Measurements from ENCODE around the gene SNRPB. TPM values are rescaled to one million over a fixed set of nuclear protein-coding genes. Genes with fewer than 3 reads are reported as not detected.
"Not testable (repeated sequence)": the region's sequence is repeated elsewhere in the genome, so short reads cannot be mapped to it uniquely, and the experiment has no call there.

SNRPB gene
- total RNA-seq, 1 experiment from 2014 or later, result 664 TPM

DNA sequence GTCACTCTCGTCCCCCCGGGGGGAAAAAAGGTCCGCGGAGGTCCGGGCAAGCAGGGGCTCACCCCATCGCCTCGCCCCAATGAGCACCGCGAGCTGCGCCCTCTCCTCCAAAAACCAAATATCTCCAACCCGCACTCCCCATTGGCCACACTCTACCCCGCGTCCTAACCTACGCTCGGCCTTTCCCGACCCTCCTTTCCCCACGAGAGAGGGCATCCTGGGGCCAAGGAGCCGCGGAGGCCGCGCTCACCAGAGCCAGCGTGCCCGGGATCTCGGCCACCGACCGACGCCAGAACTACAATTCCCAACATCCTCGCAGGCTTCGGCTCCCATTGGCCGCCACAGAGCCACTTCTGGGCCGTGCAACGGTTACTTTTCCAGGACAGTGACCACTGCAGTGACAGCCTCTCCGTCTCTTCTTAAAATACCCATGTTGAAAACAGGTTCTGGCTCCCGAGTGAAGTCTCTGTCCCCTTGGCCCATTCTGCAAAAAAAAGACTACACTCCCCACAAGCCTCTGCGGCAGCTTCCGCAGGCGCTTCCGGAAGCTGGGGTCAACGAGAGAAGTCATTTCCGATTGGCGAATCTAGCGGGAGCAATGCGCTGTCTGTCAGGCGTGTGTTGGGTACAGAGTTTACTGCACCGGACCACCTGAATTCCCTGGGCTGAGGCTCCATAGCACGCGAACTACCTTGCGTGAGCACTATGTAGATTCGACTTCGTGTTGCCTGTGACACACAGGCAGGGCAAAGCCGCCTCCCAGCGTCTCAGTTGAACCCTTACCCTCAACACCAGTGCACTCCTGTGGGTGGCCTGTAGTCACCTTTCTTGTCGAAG lies 38.3 kb upstream of the SNRPB start, which contains the start of gene ZNF343:
Gene ZNF343 (minus strand): TSS at position 285 of the 837 bp plus-strand sequence. CDS start 15,020 bp downstream, outside the sequence.
- peaks cover 16% of the 10 kb centered on the region for H3K4me1 ChIP-seq (ENCODE audit: insufficient read depth, low read length)
- H3K27ac ChIP-seq (ENCODE audit: low read length), result no peak within 1 kb of the TSS
- no peaks in the 10 kb centered on the region for H3K9me2 ChIP-seq (replicated peaks; ENCODE audit: low read length)
- no peaks in the 10 kb centered on the region for H3K36me3 ChIP-seq (ENCODE audit: low read depth, low read length)
- H3K79me2 ChIP-seq (ENCODE audit: low read length), result peaks cover 18% of the 10 kb centered on the region
- peak within 1 kb of the TSS; percentile 80 for H3K9ac ChIP-seq (ENCODE audit: low read length)
- H4K20me1 ChIP-seq (ENCODE audit: low read length), result no peaks in the 10 kb centered on the region
- no peaks in the 10 kb centered on the region for H3F3A ChIP-seq (ENCODE audit: low read length, unreplicated experiment)
- DNase-seq (peak; percentile 88), ATAC-seq (peak; percentile 94)
- peak within 1 kb of the TSS; percentile 99 for H2AFZ ChIP-seq (ENCODE audit: low read length)
- H3K9me3 ChIP-seq (ENCODE audit: low read length), result no peaks in the 10 kb centered on the region
- intact Hi-C loops (cut with micrococcal nuclease), result loop anchor here (1.0 kb wide), 1 partner anchor 39 kb away; the partner anchor contains the start of gene SNRPB
- CTCF ChIA-PET, result interaction anchor here (1.0 to 1.1 kb wide), 2 partner anchors 13 to 16 kb away, joined by 3 read pairs; no protein-coding TSS in a partner anchor
- H3K4me3 ChIP-seq (ENCODE audit: low read length), result peak within 1 kb of the TSS; percentile 85
- POLR2A ChIA-PET (ENCODE audit: unreplicated experiment), result interaction anchor here (0.6 kb wide), 1 partner anchor 177 kb away, joined by 5 read pairs; no protein-coding TSS in a partner anchor
- peak within 1 kb of the TSS; percentile 95 for H3K4me2 ChIP-seq (ENCODE audit: low read length)
- BruUV-seq (replicated peaks), result TSS peak; percentile 49
- no peak for TF ChIP-seq EZH2phosphoT487 (IDR thresholded peaks at IDR 0.05; ENCODE audit: borderline replicate concordance, low read length)
- H3K27me3 ChIP-seq (ENCODE audit: low read length), result peaks cover 4% of the 10 kb centered on the region; the same call in 1 of the 2 replicates

GRCh38 chr20:2507875-2508630 lies 37.5 kb upstream of the SNRPB start:
- DNase-seq, result peak; percentile 60
- Histone ChIP-seq H3K79me2 (ENCODE audit: low read length) (peaks cover 18% of the 10 kb centered on the region), H3K4me3 (ENCODE audit: low read length) (peak overlapping the region; percentile 85), H3K4me2 (ENCODE audit: low read length) (peak overlapping the region; percentile 95), H3K4me1 (ENCODE audit: insufficient read depth, low read length) (peaks cover 16% of the 10 kb centered on the region), H3K27ac (ENCODE audit: low read length) (no peak overlapping the region), H2AFZ (ENCODE audit: low read length) (peak overlapping the region; percentile 99), H3K9me3 (ENCODE audit: low read length) (no peaks in the 10 kb centered on the region), H3K9ac (ENCODE audit: low read length) (peak overlapping the region; percentile 80), H3K9me2 (replicated peaks; ENCODE audit: low read length) (no peaks in the 10 kb centered on the region), H3F3A (ENCODE audit: low read length, unreplicated experiment) (no peaks in the 10 kb centered on the region), H3K36me3 (ENCODE audit: low read depth, low read length) (no peaks in the 10 kb centered on the region), H4K20me1 (ENCODE audit: low read length) (no peaks in the 10 kb centered on the region), H3K27me3 (ENCODE audit: low read length) (peaks cover 4% of the 10 kb centered on the region; the same call in 1 of the 2 replicates)
- no peak for TF ChIP-seq EZH2phosphoT487 (IDR thresholded peaks at IDR 0.05; ENCODE audit: borderline replicate concordance, low read length)
- no peak for TF ChIP-seq CTCF (conservative IDR thresholded peaks at IDR 0.05; ENCODE audit: low read depth, low read length)
- TF ChIP-seq EZH2 (IDR thresholded peaks at IDR 0.05; ENCODE audit: low read length, unreplicated experiment), result no peak
- POLR2A ChIA-PET (ENCODE audit: unreplicated experiment), result interaction anchor here (0.6 kb wide), 1 partner anchor 1181 kb away, joined by 7 read pairs; no protein-coding TSS in a partner anchor
- ATAC-seq, result peak; percentile 27
- BruUV-seq (replicated peaks), result no TSS peak
- intact Hi-C loops (cut with micrococcal nuclease), result no loop called here
- CTCF ChIA-PET, result no interaction called here

DNA sequence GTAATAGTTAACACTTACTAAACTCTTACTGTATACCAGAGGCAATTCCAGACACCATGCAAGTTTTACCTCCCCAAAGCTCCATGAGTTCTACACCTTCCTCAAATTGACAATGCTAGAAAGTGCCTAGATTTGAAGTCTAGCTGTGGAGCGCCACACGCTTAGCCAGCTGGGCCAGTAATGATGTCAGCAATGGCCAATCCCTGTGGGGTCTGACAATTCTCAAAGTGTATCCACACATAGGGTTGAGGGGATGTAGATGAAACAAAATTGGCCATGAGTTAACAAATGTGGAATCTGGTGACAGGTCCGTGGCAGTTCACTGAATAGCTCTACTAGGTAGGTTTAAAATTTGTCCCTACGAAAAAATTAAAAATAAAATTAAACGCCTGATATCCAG lies 36.9 kb upstream of the SNRPB start:
- ChIA-PET CTCF (no interaction called here), POLR2A (ENCODE audit: unreplicated experiment) (interaction anchor here (0.6 kb wide), 1 partner anchor 1180 kb away, joined by 7 read pairs; no protein-coding TSS in a partner anchor)
- Histone ChIP-seq H3K79me2 (ENCODE audit: low read length) (peaks cover 18% of the 10 kb centered on the region), H3K4me1 (ENCODE audit: insufficient read depth, low read length) (peaks cover 16% of the 10 kb centered on the region), H3F3A (ENCODE audit: low read length, unreplicated experiment) (no peaks in the 10 kb centered on the region), H3K27ac (ENCODE audit: low read length) (no peak overlapping the region), H2AFZ (ENCODE audit: low read length) (no peak overlapping the region), H3K4me3 (ENCODE audit: low read length) (peak overlapping the region; percentile 85), H3K36me3 (ENCODE audit: low read depth, low read length) (no peaks in the 10 kb centered on the region), H3K9me3 (ENCODE audit: low read length) (no peaks in the 10 kb centered on the region), H3K4me2 (ENCODE audit: low read length) (peak overlapping the region; percentile 95), H3K9ac (ENCODE audit: low read length) (peak overlapping the region; percentile 80; the same call in 1 of the 2 replicates), H4K20me1 (ENCODE audit: low read length) (no peaks in the 10 kb centered on the region), H3K9me2 (replicated peaks; ENCODE audit: low read length) (no peaks in the 10 kb centered on the region), H3K27me3 (ENCODE audit: low read length) (peaks cover 4% of the 10 kb centered on the region; the same call in 1 of the 2 replicates)
- BruUV-seq (replicated peaks), result no TSS peak
- DNase-seq (no peak), ATAC-seq (no peak)
- TF ChIP-seq CTCF (conservative IDR thresholded peaks at IDR 0.05; ENCODE audit: low read depth, low read length) (no peak), EZH2 (IDR thresholded peaks at IDR 0.05; ENCODE audit: low read length, unreplicated experiment) (no peak), EZH2phosphoT487 (IDR thresholded peaks at IDR 0.05; ENCODE audit: borderline replicate concordance, low read length) (no peak)
- intact Hi-C loops (cut with micrococcal nuclease), result no loop called here

- H3K4me2 ChIP-seq (ENCODE audit: low read length); BruUV-seq (replicated peaks); intact Hi-C loops (cut with micrococcal nuclease); H3K27ac ChIP-seq (ENCODE audit: low read length); H3K4me3 ChIP-seq (ENCODE audit: low read length); H3K36me3 ChIP-seq (ENCODE audit: low read depth, low read length); H3K9me3 ChIP-seq (ENCODE audit: low read length); POLR2A ChIA-PET (ENCODE audit: unreplicated experiment); H3K27me3 ChIP-seq (ENCODE audit: low read length); H2AFZ ChIP-seq (ENCODE audit: low read length); H3K9me2 ChIP-seq (replicated peaks; ENCODE audit: low read length); H3F3A ChIP-seq (ENCODE audit: low read length, unreplicated experiment); CTCF ChIA-PET; ATAC-seq; H3K9ac ChIP-seq (ENCODE audit: low read length); DNase-seq; H4K20me1 ChIP-seq (ENCODE audit: low read length): not testable (repeated sequence)
- peaks cover 18% of the 10 kb centered on the region for H3K79me2 ChIP-seq (ENCODE audit: low read length)
- H3K4me1 ChIP-seq (ENCODE audit: insufficient read depth, low read length), result peaks cover 16% of the 10 kb centered on the region
These were observed 35.8 kb upstream of the SNRPB start for GRCh38 chr20:2506426-2506825.

Data from PC-3 (cell line).